ENCODE results near the gene IQGAP1.
"Not testable (repeated sequence)": the region's sequence is repeated elsewhere in the genome, so short reads cannot be mapped to it uniquely, and the experiment has no call there.

IQGAP1 gene

DNA sequence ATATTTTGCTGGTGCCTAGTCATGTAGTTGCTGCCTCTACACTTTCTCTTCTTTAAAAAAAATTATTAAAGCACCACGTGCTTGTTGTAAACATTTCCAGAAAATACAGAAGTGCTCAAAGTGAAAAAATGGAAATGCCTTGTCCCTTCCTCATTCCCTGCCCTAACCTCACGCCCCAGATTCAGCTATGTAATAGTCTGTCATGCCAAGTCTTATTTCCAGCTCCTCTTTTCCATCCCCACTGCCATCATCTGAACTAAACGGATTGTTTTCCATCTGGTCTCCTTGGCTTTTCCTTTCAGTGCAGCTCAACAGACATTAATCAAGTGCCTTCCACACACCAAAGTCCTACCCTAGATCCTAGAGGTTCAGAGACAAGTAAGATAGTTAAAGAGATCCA, 20.5 kb upstream of the IQGAP1 start:
- DNase-seq: no peak

DNA sequence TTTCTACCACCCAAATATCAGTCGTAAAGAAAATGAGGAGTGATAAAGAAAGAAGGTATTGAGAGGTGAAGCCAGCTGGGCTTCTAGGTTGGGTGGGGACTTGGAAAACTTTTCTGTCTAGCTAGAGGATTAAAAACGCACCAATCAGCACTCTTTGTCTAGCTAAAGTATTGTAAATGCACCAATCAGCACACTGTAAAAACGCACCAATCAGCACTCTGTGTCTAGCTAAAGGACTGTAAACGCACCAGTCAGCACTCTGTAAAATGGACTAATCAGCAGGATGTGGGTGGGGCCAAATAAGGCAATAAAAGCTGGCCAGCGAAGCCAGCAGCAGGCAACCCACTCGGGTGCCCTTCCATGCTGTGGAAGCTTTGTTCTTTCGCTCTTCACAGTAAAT, 13.0 kb upstream of the IQGAP1 start:
- no peak for DNase-seq

DNA sequence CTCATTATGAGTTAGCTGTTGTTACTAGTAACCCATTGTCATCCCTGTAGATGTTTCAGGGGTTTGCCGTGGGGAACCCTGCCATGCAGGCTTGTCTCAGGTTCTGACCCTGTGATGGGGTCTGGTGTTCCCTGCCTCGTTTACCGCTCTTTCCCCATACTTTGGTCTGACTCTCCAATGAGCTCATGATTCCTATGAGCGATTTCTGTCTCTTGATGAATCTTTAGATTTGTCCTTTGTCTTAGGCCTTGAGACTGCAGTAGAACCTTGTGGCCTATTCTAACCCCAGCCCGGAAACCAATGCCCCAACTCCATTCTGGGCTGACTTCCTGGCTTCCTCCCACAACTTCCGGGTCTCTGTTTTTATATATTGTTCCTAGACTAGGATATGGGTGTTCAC, 11.3 kb upstream of the IQGAP1 start:
- DNase-seq: no peak

DNA sequence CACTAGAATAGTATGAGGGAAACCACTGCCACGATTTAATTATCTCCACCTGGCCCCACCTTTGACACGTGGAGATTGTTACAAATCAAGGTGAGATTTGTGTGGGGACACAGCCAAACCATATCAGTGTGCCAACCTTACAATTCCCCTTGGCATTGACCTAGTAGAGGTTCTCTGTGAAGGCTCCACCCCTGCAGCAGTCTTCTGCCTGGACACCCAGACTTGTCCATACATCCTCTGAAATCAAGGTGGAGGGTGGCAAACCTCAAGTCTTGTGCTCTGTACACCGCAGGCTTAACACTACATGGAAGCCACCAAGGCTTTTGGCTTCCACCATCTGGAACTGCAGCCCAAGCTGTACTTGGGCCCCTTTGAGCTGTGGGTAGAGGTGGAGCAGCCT, 8.8 kb upstream of the IQGAP1 start:
- no peak for DNase-seq

DNA sequence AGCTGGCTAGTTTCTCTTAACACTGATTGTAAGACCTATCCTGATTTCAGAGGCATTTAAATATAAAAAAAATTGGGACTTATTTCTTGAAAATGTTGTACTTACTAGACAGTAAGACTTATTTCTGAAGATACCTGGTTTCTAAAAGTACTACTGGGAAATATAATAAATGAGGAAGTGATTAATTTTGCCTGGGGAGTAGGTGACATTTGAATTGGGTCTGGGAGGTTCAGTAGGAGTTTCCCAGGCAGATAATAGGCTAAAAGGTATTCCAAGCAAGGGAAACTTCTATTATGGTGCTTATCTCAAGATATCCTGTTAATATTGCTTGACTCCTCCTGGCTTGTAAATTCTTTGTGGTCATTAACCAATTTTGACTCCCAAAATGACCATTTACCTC, 6.5 kb upstream of the IQGAP1 start:
- DNase-seq: no peak

DNA sequence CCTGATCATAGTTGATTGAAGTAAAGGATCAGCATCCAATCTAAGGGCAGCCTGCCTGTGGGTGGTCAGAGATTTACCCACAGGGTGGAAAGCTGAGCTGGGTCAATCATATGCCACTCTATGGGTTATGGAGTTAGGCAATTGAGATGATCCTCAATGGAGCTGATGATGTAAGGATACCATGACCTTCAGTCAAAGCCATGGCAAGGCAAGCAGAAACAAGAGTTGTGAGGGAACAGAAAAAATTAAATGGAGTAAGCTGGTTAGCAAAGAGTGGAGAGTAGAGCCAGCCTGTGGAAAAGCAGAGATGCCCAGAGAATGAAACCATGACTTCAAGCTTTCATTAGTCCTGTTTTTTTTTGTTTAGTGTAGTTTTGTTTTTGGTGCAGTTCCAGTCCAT, 5.7 kb upstream of the IQGAP1 start:
- no peak for DNase-seq

DNA sequence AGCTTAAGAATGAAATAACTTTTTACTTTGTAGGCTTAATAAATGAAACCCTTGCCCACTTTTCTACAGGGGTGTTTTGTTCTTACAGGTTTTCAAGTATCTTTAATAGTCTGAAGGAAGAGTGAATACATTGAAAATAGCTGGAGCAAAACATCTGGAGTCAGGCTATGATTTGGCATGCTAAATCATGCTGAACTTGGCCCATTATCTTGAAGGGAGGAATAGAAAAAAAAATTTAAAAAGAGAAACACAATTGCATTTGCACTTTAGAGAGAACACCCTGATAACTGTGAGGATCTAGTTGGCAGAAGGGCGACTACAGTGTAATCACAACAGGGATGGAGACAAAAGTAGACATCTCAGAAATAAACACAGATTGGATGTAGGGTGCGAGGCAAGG, 1.8 kb upstream of the IQGAP1 start:
- no peak for DNase-seq

DNA sequence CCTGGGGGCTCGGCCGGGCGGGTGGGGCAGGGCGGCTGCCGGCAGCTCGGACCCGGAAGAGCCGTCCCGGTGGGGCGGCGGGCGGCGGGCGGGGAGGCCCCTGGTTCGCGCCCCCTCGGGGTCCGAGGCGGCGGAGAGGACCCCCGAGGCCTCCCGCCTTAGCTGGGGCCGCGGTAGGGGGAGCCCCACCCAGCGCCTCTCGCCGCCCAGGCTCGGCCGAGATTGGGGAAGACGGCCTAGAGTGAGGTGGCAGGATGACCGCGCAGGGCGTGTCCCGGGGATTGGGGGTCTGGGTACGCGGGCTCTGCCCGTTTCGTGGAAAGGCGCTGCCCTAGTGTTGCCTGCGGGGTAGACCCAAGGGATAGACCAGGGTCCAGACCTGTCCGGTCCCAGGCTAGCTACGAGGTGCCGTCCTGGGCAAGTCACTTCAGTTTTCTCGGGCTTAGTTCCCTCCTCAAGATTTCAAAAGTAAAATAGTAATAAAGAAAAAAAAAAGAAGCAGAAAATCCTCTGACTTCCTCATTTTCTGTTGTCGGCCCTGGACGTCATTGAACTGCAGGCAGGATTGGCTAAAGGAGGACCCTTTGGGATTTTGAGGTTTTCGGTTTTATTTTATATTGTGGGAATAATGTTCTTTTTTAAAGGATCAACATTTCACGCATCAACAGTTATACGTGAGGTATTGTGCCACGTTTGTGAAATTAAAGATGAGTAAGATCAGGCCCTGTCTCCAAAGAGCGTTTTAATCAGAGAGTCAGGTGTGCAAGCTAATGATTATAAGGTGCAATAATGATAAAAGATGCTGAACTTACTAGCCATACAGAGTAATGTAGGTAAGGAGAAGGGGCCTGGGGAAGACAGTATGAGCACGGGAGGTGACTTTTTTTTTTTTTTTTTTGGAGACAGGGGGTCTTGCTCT, 679 bp downstream of the IQGAP1 start:
- DNase-seq: no peak

DNA sequence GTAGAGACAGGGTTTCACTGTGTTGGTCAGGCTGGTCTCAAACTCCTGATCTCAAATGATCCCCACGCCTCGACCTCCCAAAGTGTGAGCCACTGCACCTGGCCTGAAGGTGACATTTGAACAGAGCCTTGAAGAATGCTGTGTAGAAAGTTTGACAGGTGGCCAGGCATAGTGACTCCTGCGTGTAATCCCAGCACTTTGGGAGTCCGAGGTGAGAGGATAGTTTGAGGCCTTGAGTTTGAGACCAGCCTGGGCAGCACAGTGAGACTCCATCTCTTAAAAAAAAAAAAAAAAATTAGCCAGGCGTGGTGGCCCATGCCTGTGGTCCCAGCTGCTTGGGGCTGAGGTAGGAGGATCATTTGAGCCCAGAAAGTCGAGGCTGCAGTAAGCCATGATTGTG, 1.5 kb downstream of the IQGAP1 start:
- no peak for DNase-seq

DNA sequence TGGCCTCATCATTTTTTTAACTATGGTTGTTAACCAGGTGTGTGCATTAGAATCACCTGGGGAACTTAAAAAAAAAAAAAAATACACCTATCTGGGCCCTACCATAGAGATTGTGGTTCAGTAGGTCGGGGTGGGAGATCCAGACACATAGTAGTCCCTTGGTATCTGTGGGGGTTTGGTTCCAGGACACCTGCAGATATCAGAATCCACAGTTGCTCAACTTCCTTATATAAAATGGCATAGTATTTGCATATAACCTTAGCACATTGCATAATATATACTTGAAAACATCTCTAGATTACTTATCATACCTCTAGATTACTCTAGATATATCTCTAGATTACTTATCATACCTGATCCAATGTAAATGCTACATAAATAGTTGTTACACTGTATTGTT, 5.0 kb downstream of the IQGAP1 start:
- no peak for DNase-seq

DNA sequence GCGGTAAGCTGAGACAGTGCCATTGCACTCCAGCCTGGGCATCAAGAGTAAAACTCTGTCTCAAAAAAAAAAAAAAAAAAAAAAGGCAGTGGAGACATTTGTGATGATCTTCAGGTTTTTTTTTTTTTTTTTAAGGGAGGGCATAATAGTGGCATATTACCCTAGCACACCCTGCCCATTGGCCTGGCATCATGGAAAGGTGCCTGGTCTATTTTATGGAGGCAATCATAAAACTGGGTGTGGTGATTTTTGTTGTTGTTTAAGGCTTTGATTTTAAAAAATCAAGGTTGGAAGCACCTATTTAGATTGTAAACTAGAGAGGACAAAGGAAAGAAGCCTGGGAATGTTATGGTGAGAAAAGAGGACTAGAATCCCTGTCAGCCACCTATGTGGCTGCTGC, 6.0 kb downstream of the IQGAP1 start:
- no peak for DNase-seq

DNA sequence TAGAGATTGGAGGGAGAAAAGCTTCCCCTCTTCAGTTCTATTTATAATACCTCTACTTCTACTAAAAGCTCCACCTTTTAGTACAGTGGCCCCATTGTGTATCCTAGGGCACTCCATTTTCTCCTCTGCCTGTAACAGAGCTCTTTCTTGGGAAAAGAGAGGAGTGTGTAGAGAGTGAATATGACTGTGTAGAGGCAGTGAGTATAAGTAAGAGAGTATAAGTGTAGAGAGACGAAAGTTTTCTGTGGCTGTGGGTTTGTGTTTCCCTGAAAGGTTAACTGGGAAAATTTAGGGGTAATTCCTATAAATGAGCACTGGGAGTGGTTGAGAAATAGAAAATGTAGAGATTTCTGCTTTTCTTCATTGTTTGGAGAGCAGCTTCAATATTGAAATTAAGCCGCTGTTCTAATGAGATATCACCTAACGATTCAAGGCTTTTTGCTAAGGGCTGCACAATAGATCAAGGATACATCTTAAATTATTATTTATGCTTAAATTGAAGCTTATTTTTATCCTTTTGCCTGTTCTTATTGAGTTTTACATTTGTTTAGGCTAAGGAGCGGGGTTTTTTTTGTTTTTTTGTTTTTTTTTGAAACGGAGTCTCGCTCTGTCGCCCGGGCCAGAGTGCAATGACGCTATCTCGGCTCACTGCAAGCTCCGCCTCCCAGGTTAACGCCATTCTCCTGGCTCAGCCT, 6.9 kb downstream of the IQGAP1 start:
- DNase-seq: no peak

DNA sequence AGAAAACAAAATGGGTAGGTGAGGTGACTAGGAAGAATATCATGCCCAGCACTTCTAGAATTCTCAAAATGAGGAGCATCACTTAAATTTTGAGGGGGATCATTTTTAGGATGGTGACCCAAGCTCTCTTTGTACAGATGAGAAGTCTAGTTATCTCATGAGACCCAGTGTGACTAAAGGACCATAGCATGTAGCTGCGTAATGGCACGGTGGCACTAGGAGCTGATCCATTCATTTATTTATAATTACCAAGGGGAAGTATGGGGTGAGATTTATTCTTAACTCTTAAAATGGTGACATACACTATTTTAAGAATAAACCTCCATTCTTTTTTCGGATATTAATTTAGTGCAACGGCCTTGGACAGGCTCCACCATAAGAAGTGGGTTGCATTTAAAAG, 8.3 kb downstream of the IQGAP1 start:
- no peak for DNase-seq

DNA sequence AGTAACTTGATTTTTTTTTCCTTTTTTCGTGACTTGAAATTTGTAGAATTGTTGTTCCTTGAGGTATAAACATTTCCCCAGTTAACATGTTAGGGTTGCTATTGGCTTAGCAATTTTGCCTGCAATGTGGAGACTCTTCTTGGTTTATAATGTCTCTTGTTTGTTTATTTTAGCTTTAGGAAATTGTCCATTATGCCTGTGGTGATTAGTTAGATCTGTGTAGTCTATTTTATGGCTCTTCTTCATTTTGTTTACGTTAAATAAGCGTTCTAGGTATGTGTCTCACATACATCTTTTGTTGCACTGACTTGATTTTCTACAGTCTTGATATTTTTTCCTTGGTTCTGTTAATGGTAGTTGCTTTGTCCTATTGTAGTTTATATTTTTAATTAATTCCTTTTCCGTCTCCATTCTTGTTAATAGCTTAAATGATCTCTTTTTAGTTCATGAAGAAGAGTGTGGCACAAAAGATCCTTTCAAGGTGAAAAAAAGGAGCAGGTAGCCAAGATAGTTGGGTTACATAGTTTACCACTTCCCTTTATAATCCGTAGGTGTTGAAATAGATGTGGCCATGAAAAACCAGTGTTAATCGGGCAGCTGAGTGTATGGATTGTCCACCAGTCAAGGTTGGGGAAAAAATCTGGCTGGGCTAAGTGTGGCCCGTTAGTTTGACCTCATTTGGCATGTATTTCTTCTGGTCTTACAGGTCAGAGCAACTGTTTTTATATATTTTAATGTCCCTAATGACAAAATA, 12.1 kb downstream of the IQGAP1 start:
- DNase-seq: peak; percentile 16

DNA sequence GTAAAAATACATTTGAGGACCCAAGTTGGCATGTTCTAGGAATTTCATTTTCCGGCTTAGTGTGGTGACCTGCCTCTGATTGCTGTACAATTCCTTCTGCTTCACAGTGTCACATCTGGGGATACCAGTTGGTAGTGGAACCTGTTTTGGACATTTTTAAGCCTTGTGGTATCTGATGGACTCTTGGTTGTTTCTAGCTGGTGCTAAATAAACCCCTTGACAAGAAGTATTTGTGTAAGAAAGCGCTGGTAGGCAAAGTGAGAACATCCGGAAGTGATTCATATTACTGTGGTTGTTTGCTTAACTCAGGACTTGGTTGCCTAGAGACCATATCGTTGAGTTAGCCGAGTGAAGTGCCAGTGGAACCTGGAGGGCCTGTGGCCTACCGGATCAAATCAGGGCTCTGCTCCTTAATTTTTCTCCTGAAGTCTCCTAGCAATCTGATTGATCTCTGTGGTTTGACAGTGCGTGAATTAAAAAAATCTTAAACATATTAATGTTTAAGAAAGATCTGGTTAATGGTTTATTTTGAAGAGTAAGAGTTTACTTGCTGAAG, 12.8 kb downstream of the IQGAP1 start:
- DNase-seq: peak; percentile 62

DNA sequence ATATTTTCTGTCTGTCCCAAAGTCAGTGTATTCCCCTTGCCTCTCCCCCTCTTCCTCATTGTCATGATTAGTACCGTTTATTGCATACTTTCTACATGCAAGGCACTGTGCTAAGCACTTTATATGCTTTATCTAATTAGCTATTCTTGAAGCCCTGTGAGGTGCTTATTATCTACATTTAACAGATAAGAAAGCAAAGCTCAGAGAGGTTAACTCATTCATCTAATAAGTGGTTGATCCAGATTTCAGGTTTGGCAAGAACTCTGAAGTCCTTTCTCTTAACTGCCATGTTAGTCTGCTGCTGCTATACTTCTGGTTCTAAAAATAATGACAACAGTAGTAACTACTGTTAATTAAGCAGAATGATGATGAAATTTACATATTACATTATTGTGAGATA, 13.5 kb downstream of the IQGAP1 start:
- DNase-seq: no peak

DNA sequence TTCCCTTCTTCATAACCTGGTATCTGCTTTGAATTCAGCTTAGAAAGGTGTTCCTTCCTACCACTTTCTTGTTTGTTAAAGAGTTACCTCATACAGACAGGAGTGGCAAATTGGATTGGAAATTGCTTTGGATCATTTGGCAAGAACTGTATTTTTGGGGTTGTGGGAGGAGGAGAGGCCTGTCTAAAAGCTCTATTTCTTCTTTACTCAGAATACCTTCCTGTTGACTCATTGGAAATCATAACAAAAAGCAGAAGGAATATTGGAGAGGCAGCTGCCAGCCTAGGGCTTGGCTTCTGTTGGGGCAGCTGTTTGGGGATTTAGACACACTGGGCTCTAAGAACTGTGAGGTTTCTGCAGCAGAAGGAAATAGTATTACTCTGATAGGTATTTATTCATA, 14.2 kb downstream of the IQGAP1 start:
- DNase-seq: no peak

DNA sequence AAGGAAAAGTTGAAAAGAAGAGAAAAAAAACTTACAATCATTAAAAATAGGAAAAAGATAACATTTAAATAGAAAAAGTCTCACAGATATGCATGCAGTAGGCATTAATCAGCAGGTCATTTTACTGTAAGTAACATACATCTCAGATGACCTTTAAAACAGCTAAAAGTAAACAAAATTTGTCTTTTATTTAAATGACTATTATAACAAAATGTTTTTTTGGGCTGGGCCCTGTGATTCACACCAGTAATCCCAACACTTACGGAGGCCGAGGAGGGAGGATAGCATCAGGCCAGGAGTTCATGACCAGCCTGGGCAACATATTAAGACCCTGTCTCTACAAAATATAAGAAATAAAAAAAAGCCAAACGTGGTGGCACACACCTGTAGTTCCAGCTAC, 14.7 kb downstream of the IQGAP1 start:
- no peak for DNase-seq

DNA sequence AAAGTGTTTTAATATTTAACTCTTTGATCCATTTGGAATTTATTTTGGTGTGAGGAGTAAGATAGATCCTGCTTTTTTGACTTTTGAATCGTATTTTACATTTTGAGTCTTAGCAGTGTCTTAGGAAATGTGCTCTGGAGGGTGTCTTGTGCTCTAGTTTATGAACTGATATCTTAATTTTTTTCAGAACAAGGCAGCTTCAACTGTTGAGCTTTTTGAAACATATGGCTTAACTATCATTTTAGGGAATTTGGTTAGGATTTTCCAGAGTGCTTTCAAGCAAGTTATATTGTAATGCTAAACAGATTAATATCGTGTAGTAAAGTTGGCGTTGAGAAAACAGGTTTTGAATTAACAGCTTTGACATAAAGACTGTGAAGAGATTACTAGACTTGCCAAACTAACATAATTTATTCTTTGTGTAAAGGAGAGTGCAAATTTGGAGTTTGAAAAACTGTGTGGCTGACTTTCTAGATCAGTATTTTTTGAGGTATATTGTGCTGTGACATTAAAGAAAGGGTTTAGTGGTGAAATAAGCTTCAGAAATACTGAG, 17.1 kb downstream of the IQGAP1 start:
- DNase-seq: no peak

DNA sequence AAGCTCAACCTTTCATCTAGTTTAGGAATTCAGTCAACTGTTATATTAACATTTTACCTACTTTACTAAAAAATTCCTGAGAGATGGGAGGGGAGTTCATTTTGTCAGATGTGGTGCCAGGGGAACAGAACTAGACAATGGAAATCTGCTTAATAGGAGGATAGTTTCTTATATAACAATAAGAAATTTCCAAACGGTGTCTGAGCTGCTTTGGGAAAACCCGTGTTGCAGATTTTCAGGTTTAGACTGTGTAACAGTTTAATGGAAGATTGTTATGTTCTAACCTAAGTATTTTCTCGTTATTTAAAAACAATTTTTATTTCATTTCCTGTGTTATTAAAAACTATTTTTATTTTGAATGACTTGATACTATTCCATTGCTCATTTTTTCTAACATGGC, 19.3 kb downstream of the IQGAP1 start:
- no peak for DNase-seq

DNA sequence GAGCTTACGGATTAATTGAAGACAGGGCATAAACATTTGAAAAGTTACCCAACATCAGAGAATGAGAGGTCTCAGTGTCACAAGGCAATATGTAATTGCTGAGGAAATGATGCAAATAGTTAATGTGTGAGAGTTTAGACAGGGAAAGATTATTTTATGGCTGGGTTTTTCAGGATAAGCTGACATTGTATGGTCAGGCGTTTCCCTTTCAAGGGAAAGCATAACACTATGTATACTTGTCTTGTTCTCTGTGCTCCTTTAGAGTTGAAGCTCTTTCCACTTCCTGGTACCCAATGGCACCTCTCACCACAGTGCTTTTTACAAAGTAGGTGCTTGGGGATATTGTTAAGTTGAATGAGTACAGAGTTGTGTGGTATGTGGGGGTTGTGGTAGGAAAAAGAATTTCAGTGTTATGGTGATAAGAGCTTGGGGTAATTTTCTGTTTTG, 19.9 kb downstream of the IQGAP1 start:
- no peak for DNase-seq

DNA sequence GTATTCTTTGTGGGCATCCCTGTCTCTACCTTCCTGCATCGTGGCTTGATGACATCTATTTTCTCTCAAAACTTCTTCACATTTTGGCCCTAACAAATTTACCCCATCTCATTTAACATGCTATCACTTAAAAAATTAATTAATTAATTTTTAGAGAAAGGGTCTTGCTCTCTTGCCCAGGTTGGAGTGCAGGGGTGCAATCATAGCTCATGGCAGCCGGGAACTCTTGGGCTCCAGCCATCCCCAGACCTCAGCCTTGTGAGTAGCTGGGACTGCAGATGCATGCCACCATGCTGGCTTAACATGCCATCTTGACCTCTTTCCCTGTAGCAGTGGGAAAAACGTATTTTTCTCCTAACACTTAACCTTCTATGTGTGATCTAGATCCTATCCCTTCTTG, 20.6 kb downstream of the IQGAP1 start:
- no peak for DNase-seq

DNA sequence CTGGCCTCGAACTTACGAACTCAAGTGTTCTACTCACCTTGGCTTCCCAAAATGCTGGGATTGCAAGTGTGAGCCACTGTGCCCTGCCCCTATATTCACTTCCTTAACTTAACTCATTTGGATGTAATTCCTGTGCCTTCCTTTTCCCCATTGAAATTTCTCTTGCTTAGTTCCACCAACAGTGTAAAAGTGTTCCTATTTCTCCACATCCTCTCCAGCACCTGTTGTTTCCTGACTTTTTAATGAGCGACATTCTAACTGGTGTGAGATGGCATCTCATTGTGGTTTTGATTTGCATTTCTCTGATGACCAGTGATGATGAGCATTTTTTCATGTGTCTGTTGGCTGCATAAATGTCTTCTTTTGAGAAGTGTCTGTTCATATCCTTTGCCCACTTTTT, 21.5 kb downstream of the IQGAP1 start:
- not testable (repeated sequence) for DNase-seq
